CD4-positive, alpha-beta T cell (primary cell): ENCODE measurements around the gene RNF144B. TPM values are rescaled to one million over a fixed set of nuclear protein-coding genes. Genes with fewer than 3 reads are reported as not detected.

Source experiments
- ATAC-seq: fragments of 200-7000 bp; cut with Tn5 transposase; one replicate; pipeline ENCODE4 v1.10.0; 2022; ENCODE audit warnings: mild to moderate bottlenecking; ENCODE audit not compliant: poor library complexity
- CTCF ChIA-PET: fragments of 350-600 bp; sonication (Branson Sonifier 250); formaldehyde crosslinking; loops from one replicate; lab custom pipeline; 2021; ENCODE audit warnings: antibody characterized with exemption, inconsistent platforms; lab: Charles Lee
- POLR2A ChIA-PET: fragments of 350-600 bp; sonication (Branson Sonifier 250); formaldehyde crosslinking; loops from one replicate; lab custom pipeline; 2021; ENCODE audit warnings: antibody characterized with exemption, inconsistent platforms; lab: Charles Lee
- DNase-seq, 14 experiments: peaks; one replicate each; pipeline ENCODE4 v3.0.0-alpha.2; 2013 to 2020; ENCODE audit warnings: mixed read lengths in 2 of 14
- H3K27ac ChIP-seq, 2 donors: one replicate each; pipeline versions ENCODE4 v1.5.1 to v1.7.0; 2013; ENCODE audit warnings: low read length in 2 of 2, low read depth in 1 of 2, mild to moderate bottlenecking in 1 of 2
- H3K27me3 ChIP-seq, 2 experiments: 1 replicate in 1 of 2; 2 replicates in 1 of 2; pipeline versions ENCODE4 v1.6.1 to v1.7.0; 2013; ENCODE audit warnings: low read length in 2 of 2, control low read depth in 1 of 2, mild to moderate bottlenecking in 1 of 2, moderate library complexity in 1 of 2; ENCODE audit not compliant: insufficient read depth in 2 of 2, control insufficient read depth in 1 of 2
- H3K36me3 ChIP-seq: one replicate; pipeline ENCODE4 v1.6.1; 2013; ENCODE audit warnings: low read length, control low read depth; ENCODE audit not compliant: insufficient read depth
- H3K4me1 ChIP-seq: one replicate; pipeline ENCODE4 v1.6.1; 2013; ENCODE audit warnings: low read length, control low read depth; ENCODE audit not compliant: insufficient read depth
- H3K4me3 ChIP-seq: one replicate; pipeline ENCODE4 v1.5.1; 2013; ENCODE audit warnings: mild to moderate bottlenecking, low read length, moderate library complexity
- H3K9me3 ChIP-seq, 2 experiments: 1 replicate in 1 of 2; 2 replicates in 1 of 2; pipeline versions ENCODE4 v1.6.1 to v1.7.0; 2013; ENCODE audit warnings: low read length in 2 of 2, mild to moderate bottlenecking in 2 of 2, control low read depth in 1 of 2, moderate library complexity in 1 of 2; ENCODE audit not compliant: control insufficient read depth in 1 of 2, insufficient read depth in 1 of 2
- H3K27ac Mint-ChIP-seq: one replicate; pipeline ENCODE4 v1.8.0; 2020; ENCODE audit warnings: mixed read lengths
- H3K27me3 Mint-ChIP-seq: one replicate; pipeline ENCODE4 v1.8.0; 2021; ENCODE audit warnings: mixed read lengths
- H3K36me3 Mint-ChIP-seq: one replicate; pipeline ENCODE4 v1.8.0; 2021; ENCODE audit warnings: low read depth, mixed read lengths
- H3K4me1 Mint-ChIP-seq: one replicate; pipeline ENCODE4 v1.8.0; 2021; ENCODE audit warnings: low read depth, mixed read lengths
- H3K4me3 Mint-ChIP-seq: one replicate; pipeline ENCODE4 v1.8.0; 2020; ENCODE audit warnings: mild to moderate bottlenecking, mixed read lengths
- H3K9me3 Mint-ChIP-seq: one replicate; pipeline ENCODE4 v1.8.0; 2020; ENCODE audit warnings: mixed read lengths
- CTCF ChIP-seq: fragments of 200-600 bp; IDR thresholded peaks from one replicate; pipeline ENCODE4 v1.8.0; 2022; ENCODE audit warnings: antibody characterized with exemption, mild to moderate bottlenecking
- intact Hi-C, 2 experiments: fragments of 100-400 bp; cut with DNase I in 1 of 2; cut with micrococcal nuclease in 1 of 2; formaldehyde crosslinking; loops; one replicate each; pipeline versions ENCODE4 v1.15.1 to v1.9.0; 2023 to 2025; cut with DNase I, micrococcal nuclease
- total RNA-seq, 174 experiments: library from RNA in 2 of 174; stranded (reverse) in 2 of 174; gene quantifications; one replicate each; pipeline ENCODE4 v1.2.3 and lab custom pipeline; 2021 to 2026

The RNF144B gene
- total RNA-seq, 2 experiments from 2014 or later, result 2.3 to 3.5 TPM

- no peak for TF ChIP-seq CTCF
- ATAC-seq, result no peak
- Histone ChIP-seq H3K27me3 (no peaks in the 10 kb centered on the region), H3K9me3 (no peaks in the 10 kb centered on the region), H3K4me3 (no peak overlapping the region), H3K36me3 (no peaks in the 10 kb centered on the region), H3K27ac (no peak overlapping the region), H3K4me1 (no peaks in the 10 kb centered on the region)
- no peaks in the 10 kb centered on the region for H3K4me1 Mint-ChIP-seq
- no peak overlapping the region for H3K4me3 Mint-ChIP-seq
- POLR2A ChIA-PET, result no interaction called here
- H3K27me3 Mint-ChIP-seq, result peaks cover 5% of the 10 kb centered on the region
- CTCF ChIA-PET, result no interaction called here
- intact Hi-C loops, result no loop called here
- no peaks in the 10 kb centered on the region for H3K36me3 Mint-ChIP-seq
- no peak overlapping the region for H3K27ac Mint-ChIP-seq
- DNase-seq, result peak in 3 of 14 experiments; percentile 17 to 59 (median 47)
- no peaks in the 10 kb centered on the region for H3K9me3 Mint-ChIP-seq
Measured at GRCh38 chr6:18350712-18351111, 36.4 kb upstream of the RNF144B start.

- intact Hi-C loops, result no loop called here
- no peak overlapping the region for H3K4me3 Mint-ChIP-seq
- no peak for TF ChIP-seq CTCF
- H3K27me3 ChIP-seq, result no peaks in the 10 kb centered on the region
- H3K36me3 Mint-ChIP-seq, result no peaks in the 10 kb centered on the region
- DNase-seq, result no peak
- no peak for ATAC-seq
- peaks cover 5% of the 10 kb centered on the region for H3K27me3 Mint-ChIP-seq
- no peak overlapping the region for H3K27ac ChIP-seq
- no peak overlapping the region for H3K27ac Mint-ChIP-seq
- H3K9me3 Mint-ChIP-seq, result no peaks in the 10 kb centered on the region
- ChIA-PET POLR2A (no interaction called here), CTCF (no interaction called here)
- no peaks in the 10 kb centered on the region for H3K4me1 ChIP-seq
- no peaks in the 10 kb centered on the region for H3K4me1 Mint-ChIP-seq
- H3K9me3 ChIP-seq, result no peaks in the 10 kb centered on the region
- H3K4me3 ChIP-seq, result no peak overlapping the region
- H3K36me3 ChIP-seq, result no peaks in the 10 kb centered on the region
Measured at GRCh38 chr6:18352001-18352400, 35.1 kb upstream of the RNF144B start.

GRCh38 chr6:18352842-18353241, 34.3 kb upstream of the RNF144B start:
- Mint-ChIP-seq H3K27ac (no peak overlapping the region), H3K4me3 (no peak overlapping the region), H3K27me3 (peaks cover 5% of the 10 kb centered on the region), H3K9me3 (no peaks in the 10 kb centered on the region), H3K4me1 (no peaks in the 10 kb centered on the region), H3K36me3 (no peaks in the 10 kb centered on the region)
- Histone ChIP-seq H3K9me3 (no peaks in the 10 kb centered on the region), H3K27me3 (no peaks in the 10 kb centered on the region), H3K36me3 (no peaks in the 10 kb centered on the region), H3K4me3 (no peak overlapping the region), H3K4me1 (no peaks in the 10 kb centered on the region), H3K27ac (no peak overlapping the region)
- no peak for TF ChIP-seq CTCF
- intact Hi-C loops, result no loop called here
- ATAC-seq (no peak), DNase-seq (no peak)
- POLR2A ChIA-PET, result no interaction called here
- CTCF ChIA-PET, result no interaction called here
